ENCODE results near the gene WBP1. TPM values are rescaled to one million over a fixed set of nuclear protein-coding genes. Genes with fewer than 3 reads are reported as not detected.
"Not testable (repeated sequence)": the region's sequence is repeated elsewhere in the genome, so short reads cannot be mapped to it uniquely, and the experiment has no call there.

Gene WBP1
- total RNA-seq, 4 donors from 2014 or later: 46.2 to 81.3 (median 59.9) TPM

DNA sequence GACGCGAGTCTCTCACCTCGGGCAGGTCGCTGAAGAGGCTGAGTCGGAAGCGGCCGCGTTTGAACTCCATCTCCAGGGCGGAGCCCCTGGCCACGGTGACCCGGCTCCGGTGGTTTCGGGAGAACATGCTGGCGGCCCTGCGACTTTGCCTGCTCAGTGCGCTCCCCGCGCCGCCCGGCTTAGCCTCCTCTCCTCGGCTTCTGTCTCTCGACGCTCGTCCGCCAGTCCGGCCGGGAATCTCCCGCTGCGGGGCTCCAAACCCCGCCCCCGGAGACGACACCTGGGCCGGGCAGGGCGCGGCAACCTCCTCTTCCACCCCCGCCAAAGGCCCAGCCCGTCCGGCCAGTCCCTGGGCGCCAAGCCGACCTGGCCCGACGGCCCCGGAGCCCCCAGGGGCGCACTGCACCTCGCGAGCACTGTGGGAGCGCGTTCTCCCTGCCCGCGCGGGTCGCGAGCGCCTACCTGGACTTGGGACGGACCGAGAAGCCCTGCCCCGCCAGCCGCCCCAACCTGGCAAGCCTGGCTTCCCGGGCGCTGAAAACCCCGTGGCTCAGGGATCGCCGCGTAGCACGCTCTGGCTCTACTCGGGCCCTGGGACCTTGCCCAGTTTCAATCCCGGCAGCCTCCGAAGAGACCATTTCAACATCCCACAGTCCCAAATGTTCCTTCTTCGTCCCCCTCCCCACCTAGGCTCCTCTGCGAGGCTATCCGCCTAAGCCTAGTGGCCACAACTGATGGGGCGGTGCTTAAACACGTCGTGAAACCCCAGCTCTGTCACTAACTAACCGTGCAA lies 16.4 kb upstream of the WBP1 start, which contains the start of gene RTKN:
TSS of gene RTKN (minus strand) at position 248 of the 793 bp plus-strand sequence. CDS start at position 127, 121 bp downstream.
- Histone ChIP-seq H3K9me3 (no peaks in the 10 kb centered on the region), H3K4me1 (peaks cover 0 to 29% (median 14%) of the 10 kb centered on the region in 4 donors)

DNA sequence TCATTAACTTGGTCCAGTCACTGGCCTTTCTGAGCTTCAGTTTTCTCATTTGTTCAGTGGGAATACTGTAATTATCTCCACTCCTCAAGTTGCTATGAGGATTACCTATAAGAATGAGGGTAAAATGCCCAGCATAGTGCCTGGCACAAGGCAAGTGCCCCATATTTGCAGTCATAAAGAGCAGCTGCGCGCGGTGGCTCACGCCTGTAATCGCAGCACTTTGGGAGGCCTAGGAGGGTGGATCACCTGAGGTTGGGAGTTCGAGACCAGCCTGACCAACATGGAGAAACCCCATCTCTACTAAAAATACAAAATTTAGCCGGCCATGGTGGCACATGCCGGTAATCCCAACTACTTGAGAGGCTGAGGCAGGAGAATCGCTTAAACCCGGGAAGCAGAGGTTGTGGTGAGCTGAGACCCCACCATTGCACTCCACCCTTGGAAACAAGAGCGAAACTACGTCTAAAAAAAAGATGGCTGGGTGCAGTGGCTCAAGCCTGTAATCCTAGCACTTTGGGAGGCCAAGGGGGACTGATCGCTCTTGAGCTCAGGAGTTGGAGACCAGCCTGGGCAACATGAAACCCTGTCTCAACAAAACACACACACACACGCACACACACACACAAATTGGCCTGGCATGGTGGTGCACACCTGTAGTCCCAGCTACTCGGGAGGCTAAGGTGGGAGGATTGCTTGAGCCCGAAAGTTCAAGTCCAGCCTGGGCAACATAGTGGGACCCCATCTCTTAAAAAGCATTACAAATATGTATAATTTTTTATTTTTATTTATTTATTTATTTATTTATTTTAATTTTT lies 15.5 kb upstream of the WBP1 start:
- not testable (repeated sequence) for DNase-seq, H3K9me3 ChIP-seq, H3K27me3 ChIP-seq, H3K36me3 ChIP-seq
- peak overlapping the region in 3 of 4 donors; percentile 47 to 77 (median 52) for H3K4me3 ChIP-seq
- H3K4me1 ChIP-seq: peaks cover 0 to 27% (median 14%) of the 10 kb centered on the region in 4 donors
- H3K27ac ChIP-seq: peak overlapping the region in 3 of 4 donors; percentile 89 to 96 (median 91)

More for the DNA sequence above, 16.4 kb upstream of the WBP1 start, which contains the start of gene RTKN:
- peak within 1 kb of the TSS; percentile 63 to 96 (median 90) for H3K27ac ChIP-seq
- DNase-seq: peak in 2 of 3 donors; percentile 80 to 89
- H3K27me3 ChIP-seq: no peaks in the 10 kb centered on the region
- no peaks in the 10 kb centered on the region for H3K36me3 ChIP-seq
- peak within 1 kb of the TSS; percentile 47 to 77 (median 52) for H3K4me3 ChIP-seq
- TF ChIP-seq, protein P1, sequence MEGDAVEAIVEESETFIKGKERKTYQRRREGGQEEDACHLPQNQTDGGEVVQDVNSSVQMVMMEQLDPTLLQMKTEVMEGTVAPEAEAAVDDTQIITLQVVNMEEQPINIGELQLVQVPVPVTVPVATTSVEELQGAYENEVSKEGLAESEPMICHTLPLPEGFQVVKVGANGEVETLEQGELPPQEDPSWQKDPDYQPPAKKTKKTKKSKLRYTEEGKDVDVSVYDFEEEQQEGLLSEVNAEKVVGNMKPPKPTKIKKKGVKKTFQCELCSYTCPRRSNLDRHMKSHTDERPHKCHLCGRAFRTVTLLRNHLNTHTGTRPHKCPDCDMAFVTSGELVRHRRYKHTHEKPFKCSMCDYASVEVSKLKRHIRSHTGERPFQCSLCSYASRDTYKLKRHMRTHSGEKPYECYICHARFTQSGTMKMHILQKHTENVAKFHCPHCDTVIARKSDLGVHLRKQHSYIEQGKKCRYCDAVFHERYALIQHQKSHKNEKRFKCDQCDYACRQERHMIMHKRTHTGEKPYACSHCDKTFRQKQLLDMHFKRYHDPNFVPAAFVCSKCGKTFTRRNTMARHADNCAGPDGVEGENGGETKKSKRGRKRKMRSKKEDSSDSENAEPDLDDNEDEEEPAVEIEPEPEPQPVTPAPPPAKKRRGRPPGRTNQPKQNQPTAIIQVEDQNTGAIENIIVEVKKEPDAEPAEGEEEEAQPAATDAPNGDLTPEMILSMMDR (IDR thresholded peaks at IDR 0.05): peak in 3 of 6 experiments; percentile 24 to 48 (median 40)
- TF ChIP-seq POLR2A (IDR thresholded peaks at IDR 0.05): peak; percentile 83 to 94

DNA sequence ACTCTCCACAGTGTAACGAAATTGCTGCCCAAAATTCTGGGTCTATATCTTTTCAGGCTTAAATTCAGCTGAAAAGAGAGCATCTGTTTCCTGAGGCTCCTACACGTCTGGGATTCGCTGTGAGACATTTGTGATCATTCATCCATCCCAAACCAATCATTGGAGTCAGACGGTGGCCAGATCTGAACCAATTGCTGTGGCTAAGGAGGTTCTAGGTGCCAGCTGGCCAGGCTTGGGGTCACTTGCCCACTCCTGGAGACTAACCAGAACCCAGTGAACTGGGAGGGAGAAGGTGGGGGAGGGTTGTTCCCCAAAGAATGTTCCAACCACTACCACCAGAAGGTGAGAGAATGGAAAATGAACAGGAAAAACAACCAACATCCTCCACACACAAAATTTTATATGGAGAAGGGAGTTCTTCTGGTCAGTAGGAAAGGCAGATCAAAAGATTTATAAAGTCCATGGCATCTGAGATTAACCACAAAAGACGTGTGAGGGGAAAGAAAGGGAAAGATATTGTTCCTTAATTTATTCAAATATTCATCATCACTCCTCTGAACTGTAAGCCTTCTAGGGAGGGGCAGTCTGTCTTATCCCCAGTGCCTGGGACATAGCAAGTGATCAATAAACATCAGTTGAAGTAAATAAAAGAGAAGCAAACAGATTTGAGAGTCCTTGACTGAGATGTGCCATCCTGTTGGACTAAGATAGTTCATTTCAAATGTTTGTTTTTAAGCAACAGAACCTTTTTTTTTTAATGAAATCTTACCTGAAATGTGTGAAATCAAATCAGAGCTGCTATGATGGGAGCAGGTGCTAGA lies 13.5 kb upstream of the WBP1 start:
- no peak overlapping the region for H3K27ac ChIP-seq
- DNase-seq: no peak
- no peaks in the 10 kb centered on the region for H3K9me3 ChIP-seq
- H3K27me3 ChIP-seq: no peaks in the 10 kb centered on the region
- peaks cover 0 to 22% (median 9%) of the 10 kb centered on the region in 4 donors for H3K4me1 ChIP-seq
- no peak for TF ChIP-seq POLR2A (IDR thresholded peaks at IDR 0.05)
- TF ChIP-seq, protein P1 (IDR thresholded peaks at IDR 0.05): no peak
- no peak overlapping the region for H3K4me3 ChIP-seq
- no peaks in the 10 kb centered on the region for H3K36me3 ChIP-seq

DNA sequence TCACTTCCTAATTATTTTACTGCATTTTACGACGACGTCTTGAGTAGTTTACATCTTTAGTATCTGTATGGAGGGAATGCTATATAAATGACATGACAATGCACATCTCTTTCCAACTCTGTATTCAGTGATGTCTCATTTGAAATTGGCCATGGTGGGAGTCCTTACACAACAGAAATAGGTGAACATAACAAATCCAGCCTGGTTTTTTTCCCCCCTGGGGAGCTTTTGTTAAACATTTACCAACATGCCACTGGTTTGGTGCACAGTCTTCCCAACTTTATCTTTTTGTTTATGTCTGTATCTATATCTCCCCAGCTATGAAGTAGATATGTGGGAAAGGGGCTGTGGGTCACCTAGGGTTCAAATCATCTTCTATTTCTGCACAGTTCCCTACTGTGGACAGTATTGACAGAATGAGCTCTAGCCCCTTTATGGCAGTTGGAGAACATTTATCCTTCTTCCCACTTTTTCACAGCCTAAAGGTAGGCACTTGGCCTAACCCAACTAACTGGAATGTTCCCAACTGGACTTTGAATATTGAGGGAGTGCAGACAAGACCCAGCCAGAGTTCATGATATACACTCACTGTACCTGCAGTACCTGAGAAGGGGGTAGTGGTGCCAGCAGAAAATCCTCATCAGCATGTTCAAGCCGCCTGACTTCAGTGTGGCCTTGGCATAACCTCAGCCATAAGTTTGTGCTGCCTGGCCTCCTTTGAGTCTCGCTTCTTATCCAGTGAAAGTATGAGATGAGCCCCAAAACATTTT lies 10.8 kb upstream of the WBP1 start:
- Histone ChIP-seq H3K4me1 (peaks cover 0 to 10% (median 0%) of the 10 kb centered on the region in 4 donors), H3K27ac (peak overlapping the region in 1 of 4 donors; percentile 46), H3K27me3 (no peaks in the 10 kb centered on the region), H3K9me3 (no peaks in the 10 kb centered on the region), H3K4me3 (no peak overlapping the region), H3K36me3 (no peaks in the 10 kb centered on the region)
- no peak for DNase-seq
- no peak for TF ChIP-seq POLR2A (IDR thresholded peaks at IDR 0.05)
- TF ChIP-seq, protein P1 (IDR thresholded peaks at IDR 0.05): no peak

DNA sequence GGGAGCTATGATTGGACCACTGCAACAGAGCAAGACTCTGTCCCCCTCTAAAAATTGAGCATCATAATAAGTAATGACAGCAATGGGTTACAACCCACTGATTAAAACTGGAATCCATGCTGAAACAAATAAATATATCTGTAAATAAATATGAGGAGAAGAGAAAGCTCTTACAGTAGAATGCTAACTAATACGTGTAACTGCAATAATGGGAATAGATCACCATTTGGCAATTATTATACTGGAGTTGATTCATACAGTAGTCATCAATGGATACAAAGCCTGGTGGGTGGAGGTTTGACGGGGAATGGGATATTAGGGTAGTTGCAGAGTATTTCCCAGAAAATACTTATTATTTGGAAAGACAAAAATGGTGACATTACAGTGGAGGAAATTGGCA lies 9.5 kb upstream of the WBP1 start:
- DNase-seq: no peak
- Histone ChIP-seq H3K36me3 (no peaks in the 10 kb centered on the region), H3K9me3 (no peaks in the 10 kb centered on the region), H3K27ac (no peak overlapping the region), H3K4me3 (no peak overlapping the region), H3K4me1 (peaks cover 0 to 6% (median 0%) of the 10 kb centered on the region in 4 donors), H3K27me3 (no peaks in the 10 kb centered on the region)
- TF ChIP-seq POLR2A (IDR thresholded peaks at IDR 0.05): no peak
- TF ChIP-seq, protein P1 (IDR thresholded peaks at IDR 0.05): no peak

Measured in Peyer's patch (tissue), 4 donors.